Gastrocnemius medialis (tissue), 4 donors: ENCODE measurements around the gene SWI5. TPM values are rescaled to one million over a fixed set of nuclear protein-coding genes. Genes with fewer than 3 reads are reported as not detected.

Experiments
- ATAC-seq, 2 donors: fragments of 150-250 bp; one replicate each; pipeline ENCODE4 v1.9.1; 2016
- DNase-seq, 2 donors: peaks; one replicate each; pipeline ENCODE4 v3.0.0-alpha.2; 2019
- H3K27ac ChIP-seq, 4 donors: fragments of 200-600 bp; sonication (generic); 1 replicate in 1 of 4; 2 replicates in 3 of 4; pipeline ENCODE4 v1.5.1; 2016 to 2018; ENCODE audit warnings: mild to moderate bottlenecking in 2 of 4, moderate library complexity in 1 of 4
- H3K27me3 ChIP-seq, 3 donors: fragments of 200-600 bp; sonication (generic) in 2 of 3; 1 replicate in 1 of 3; 2 replicates in 2 of 3; pipeline versions ENCODE4 v1.5.1 to v1.6.0; 2016 to 2019; ENCODE audit warnings: mild to moderate bottlenecking in 1 of 3, moderate library complexity in 1 of 3
- H3K36me3 ChIP-seq, 2 donors: fragments of 200-600 bp; sonication (generic) in 1 of 2; one replicate each; pipeline ENCODE4 v1.5.1; 2017 to 2018
- H3K4me1 ChIP-seq, 2 donors: fragments of 200-600 bp; sonication (generic) in 1 of 2; one replicate each; pipeline ENCODE4 v1.5.1; 2016 to 2017; ENCODE audit warnings: mild to moderate bottlenecking in 2 of 2
- H3K4me3 ChIP-seq, 4 donors: fragments of 200-600 bp; sonication (generic) in 3 of 4; 1 replicate in 1 of 4; 2 replicates in 3 of 4; pipeline ENCODE4 v1.5.1; 2016 to 2019; ENCODE audit warnings: mild to moderate bottlenecking in 2 of 4
- H3K9me3 ChIP-seq, 3 donors: fragments of 200-600 bp; sonication (generic) in 2 of 3; 1 replicate in 1 of 3; 2 replicates in 2 of 3; pipeline ENCODE4 v1.5.1; 2016 to 2019
- POLR2A ChIP-seq, 2 donors: fragments of 450-650 bp; IDR thresholded peaks; one replicate each; pipeline ENCODE4 v1.6.1; 2017; ENCODE audit warnings: antibody characterized with exemption in 2 of 2, mild to moderate bottlenecking in 2 of 2, moderate library complexity in 2 of 2
- in situ Hi-C, 4 donors: fragments of 200-750 bp; cut with MboI; loops; one replicate each; pipeline versions ENCODE4 v1.15.0 to v1.8.0; 2017; ENCODE audit warnings: low sequenced_read_pairs in 4 of 4
- intact Hi-C: fragments of 100-400 bp; cut with DNase I; formaldehyde crosslinking; loops from one replicate; pipeline ENCODE4 v1.15.1; 2023; ENCODE audit warnings: low total_unique reads
- total RNA-seq, 4 donors: library from RNA; depleted of rRNA; stranded (reverse); fragments of >200 nt; gene quantifications; one replicate each; pipeline versions ENCODE4 v1.1.0 to v1.2.3, GENCODE V29; 2016
- TF ChIP-seq, protein P1 (sequence below), 5 experiments: fragments of 450-650 bp in 3 of 5; fragments of 200-600 bp in 2 of 5; sonication (generic) in 2 of 5; IDR thresholded peaks in 4 of 5; conservative IDR thresholded peaks in 1 of 5; 1 replicate in 4 of 5; 2 replicates in 1 of 5; pipeline ENCODE4 v1.5.1; 2016 to 2019; ENCODE audit warnings: antibody characterized with exemption in 5 of 5, mild to moderate bottlenecking in 3 of 5, moderate library complexity in 3 of 5

SWI5 gene
- total RNA-seq, 4 donors from 2014 or later, result 12.7 to 23.8 (median 13.5) TPM

DNA sequence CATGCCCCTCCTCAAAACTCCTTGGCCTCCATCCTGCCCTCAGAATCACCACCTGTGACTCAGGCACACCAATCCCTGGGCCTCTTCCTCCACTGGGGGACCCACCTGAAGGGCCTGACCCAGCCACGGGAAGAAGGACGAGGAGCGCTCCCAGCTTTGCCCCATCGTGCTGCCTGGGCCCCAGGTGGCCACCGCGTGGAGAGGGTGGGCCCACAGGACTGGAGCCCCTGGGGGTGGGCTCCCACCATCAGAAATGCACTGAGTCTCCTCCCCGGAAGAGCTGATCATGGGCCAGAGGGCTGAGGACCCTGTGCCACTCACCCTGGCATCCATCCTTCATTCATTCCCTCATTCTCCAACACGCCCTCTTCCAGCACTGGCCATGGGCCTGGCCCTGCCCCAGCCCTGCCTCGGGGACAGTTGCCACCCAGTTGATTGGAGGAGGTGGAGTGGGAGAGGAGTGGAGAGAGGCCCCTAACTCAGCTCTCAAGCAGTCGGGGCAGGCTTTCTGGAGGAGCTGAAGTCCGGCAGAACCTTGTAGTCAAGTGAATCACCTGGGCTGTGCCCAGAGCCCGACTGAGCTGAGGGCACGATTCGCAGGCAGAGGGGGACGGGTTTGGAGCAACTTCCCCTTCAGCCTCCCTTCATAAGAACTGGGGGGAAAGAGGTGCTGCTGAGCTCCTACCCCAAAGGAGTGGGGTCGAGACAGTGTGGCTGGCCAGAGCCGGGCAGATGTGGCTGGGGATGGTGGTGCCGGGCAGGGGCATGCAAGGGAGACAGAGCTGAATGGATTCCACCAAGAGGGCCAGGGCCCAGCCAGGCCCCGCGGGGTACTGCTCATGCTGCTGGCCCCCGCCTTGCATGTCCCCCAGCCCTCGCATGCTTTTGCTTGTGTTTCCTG, 43.3 kb upstream of the SWI5 start:
- DNase-seq, result no peak
- TF ChIP-seq, protein P1, sequence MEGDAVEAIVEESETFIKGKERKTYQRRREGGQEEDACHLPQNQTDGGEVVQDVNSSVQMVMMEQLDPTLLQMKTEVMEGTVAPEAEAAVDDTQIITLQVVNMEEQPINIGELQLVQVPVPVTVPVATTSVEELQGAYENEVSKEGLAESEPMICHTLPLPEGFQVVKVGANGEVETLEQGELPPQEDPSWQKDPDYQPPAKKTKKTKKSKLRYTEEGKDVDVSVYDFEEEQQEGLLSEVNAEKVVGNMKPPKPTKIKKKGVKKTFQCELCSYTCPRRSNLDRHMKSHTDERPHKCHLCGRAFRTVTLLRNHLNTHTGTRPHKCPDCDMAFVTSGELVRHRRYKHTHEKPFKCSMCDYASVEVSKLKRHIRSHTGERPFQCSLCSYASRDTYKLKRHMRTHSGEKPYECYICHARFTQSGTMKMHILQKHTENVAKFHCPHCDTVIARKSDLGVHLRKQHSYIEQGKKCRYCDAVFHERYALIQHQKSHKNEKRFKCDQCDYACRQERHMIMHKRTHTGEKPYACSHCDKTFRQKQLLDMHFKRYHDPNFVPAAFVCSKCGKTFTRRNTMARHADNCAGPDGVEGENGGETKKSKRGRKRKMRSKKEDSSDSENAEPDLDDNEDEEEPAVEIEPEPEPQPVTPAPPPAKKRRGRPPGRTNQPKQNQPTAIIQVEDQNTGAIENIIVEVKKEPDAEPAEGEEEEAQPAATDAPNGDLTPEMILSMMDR (IDR thresholded peaks at IDR 0.05 in 4 of 5, conservative IDR thresholded peaks at IDR 0.05 in 1 of 5), result no peak
- Histone ChIP-seq H3K27me3 (no peaks in the 10 kb centered on the region), H3K36me3 (no peaks in the 10 kb centered on the region), H3K4me3 (no peak overlapping the region), H3K4me1 (no peaks in the 10 kb centered on the region), H3K9me3 (no peaks in the 10 kb centered on the region), H3K27ac (peak overlapping the region in 2 of 4 donors; percentile 10 to 33)
- no peak for ATAC-seq
- intact Hi-C loops, result no loop called here
- in situ Hi-C loops, result no loop called here

DNA sequence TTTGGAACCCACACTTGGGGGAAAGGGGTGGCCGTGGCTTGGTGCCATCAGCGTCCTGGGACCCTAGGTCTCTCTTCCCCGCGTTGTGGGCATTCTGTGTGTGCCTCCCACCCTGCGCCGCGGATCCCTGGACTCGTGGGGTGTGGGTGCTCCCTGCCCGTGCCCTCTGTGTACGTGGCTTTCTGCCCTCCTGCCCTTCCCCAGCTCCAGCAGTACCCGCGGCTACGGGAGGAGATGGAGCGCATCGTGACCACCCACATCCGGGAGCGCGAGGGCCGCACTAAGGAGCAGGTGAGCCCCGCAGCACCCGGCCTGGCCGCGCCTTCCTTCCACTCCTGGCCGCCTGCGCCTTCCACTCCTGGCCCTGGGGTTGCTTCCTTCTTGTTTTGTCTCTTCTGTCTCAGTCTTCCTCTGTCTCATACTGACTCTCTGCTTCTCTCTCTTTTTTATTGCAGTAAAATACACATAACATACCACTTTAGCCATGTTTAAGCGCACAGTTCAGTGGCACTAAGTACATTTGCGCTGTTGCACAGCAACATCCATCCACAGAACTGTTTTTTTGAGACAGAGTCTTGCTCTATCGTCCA, 42.2 kb upstream of the SWI5 start:
- H3K27me3 ChIP-seq, result no peaks in the 10 kb centered on the region
- no peaks in the 10 kb centered on the region for H3K9me3 ChIP-seq
- in situ Hi-C loops, result no loop called here
- TF ChIP-seq, protein P1 (IDR thresholded peaks at IDR 0.05 in 4 of 5, conservative IDR thresholded peaks at IDR 0.05 in 1 of 5), result no peak
- TF ChIP-seq POLR2A (IDR thresholded peaks at IDR 0.05), result no peak
- no peaks in the 10 kb centered on the region for H3K36me3 ChIP-seq
- H3K27ac ChIP-seq, result no peak overlapping the region
- no peak overlapping the region for H3K4me3 ChIP-seq
- ATAC-seq (no peak), DNase-seq (no peak)
- intact Hi-C loops, result no loop called here
- no peaks in the 10 kb centered on the region for H3K4me1 ChIP-seq

DNA sequence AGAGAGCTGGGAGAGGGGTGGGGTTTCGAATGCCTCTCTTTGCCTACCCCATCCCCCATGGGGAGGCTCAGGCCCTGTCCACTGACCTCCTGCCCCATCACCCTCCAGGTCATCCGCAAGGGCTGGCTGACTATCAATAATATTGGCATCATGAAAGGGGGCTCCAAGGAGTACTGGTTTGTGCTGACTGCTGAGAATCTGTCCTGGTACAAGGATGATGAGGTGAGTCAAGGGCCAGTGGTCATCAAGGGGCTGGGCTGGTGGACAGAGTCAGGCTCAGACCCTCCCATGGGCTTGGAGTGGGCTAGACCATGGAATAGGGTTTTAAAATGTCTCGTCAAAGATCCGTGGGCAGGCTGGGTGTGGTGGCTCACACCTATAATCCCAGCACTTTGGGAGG, 34.0 kb upstream of the SWI5 start:
- ATAC-seq, result no peak
- no peak for TF ChIP-seq POLR2A (IDR thresholded peaks at IDR 0.05)
- TF ChIP-seq, protein P1 (IDR thresholded peaks at IDR 0.05 in 4 of 5, conservative IDR thresholded peaks at IDR 0.05 in 1 of 5), result no peak
- Histone ChIP-seq H3K27me3 (peaks cover 0 to 5% (median 0%) of the 10 kb centered on the region in 3 donors), H3K4me1 (no peaks in the 10 kb centered on the region), H3K36me3 (no peaks in the 10 kb centered on the region), H3K27ac (peak overlapping the region; percentile 56 to 70 (median 64)), H3K9me3 (no peaks in the 10 kb centered on the region), H3K4me3 (no peak overlapping the region)
- in situ Hi-C loops, result no loop called here
- no peak for DNase-seq
- intact Hi-C loops, result no loop called here

DNA sequence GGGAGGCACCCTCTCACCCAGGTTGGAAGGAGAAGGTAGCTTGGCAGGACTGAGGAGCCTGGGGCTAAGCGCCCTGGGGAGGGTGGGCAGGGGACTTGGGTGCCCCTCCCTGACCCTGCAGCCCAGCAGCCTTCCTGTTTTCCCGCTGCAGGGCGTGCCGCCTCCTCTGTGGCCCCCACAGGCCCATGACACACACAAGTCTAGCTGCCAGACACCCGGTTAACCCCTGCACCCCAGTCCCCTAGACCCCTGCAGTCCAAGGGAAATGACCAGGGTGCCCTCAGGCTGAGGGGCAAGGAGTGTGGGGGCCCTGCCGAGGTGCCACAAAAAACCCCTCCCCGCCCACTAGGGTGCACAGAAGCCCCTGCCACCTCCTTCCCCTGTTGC, 33.3 kb upstream of the SWI5 start:
- ATAC-seq (peak in 1 of 2 donors; percentile 21), DNase-seq (peak in 1 of 2 donors; percentile 47)
- in situ Hi-C loops, result no loop called here
- intact Hi-C loops, result no loop called here
- H3K4me1 ChIP-seq, result no peaks in the 10 kb centered on the region
- no peak overlapping the region for H3K4me3 ChIP-seq
- peak overlapping the region; percentile 56 to 70 (median 64) for H3K27ac ChIP-seq
- TF ChIP-seq, protein P1 (IDR thresholded peaks at IDR 0.05 in 4 of 5, conservative IDR thresholded peaks at IDR 0.05 in 1 of 5), result no peak
- TF ChIP-seq POLR2A (IDR thresholded peaks at IDR 0.05), result no peak
- no peaks in the 10 kb centered on the region for H3K36me3 ChIP-seq
- no peaks in the 10 kb centered on the region for H3K9me3 ChIP-seq
- H3K27me3 ChIP-seq, result peaks cover 0 to 5% (median 0%) of the 10 kb centered on the region in 3 donors
